ENCODE results near the gene FKBP15.

FKBP15 gene

GRCh38 chr9:113221003-113221799 lies at the start of gene FKBP15, which contains the start of gene SLC31A1:
Gene FKBP15, minus strand, starts transcription at chr9:113221277. Its CDS starts 34 bp downstream, at chr9:113221243.
Gene SLC31A1, plus strand, starts transcription at chr9:113221544. Its CDS starts 34,605 bp downstream, at chr9:113256149.
- Histone ChIP-seq H3K4me1 (ENCODE audit: control insufficient read depth, insufficient read depth, low read length) (peaks cover 40% of the 10 kb centered on the region), H3K27me3 (replicated peaks; ENCODE audit: control insufficient read depth, insufficient read depth, low read length) (no peaks in the 10 kb centered on the region), H3K9me3 (ENCODE audit: control insufficient read depth, low read length) (no peaks in the 10 kb centered on the region), H3K9ac (ENCODE audit: low read length) (peak within 1 kb of the TSS; percentile 98), H3K36me3 (ENCODE audit: control insufficient read depth, insufficient read depth, low read length, severe bottlenecking) (peaks cover 11% of the 10 kb centered on the region), H3K4me3 (ENCODE audit: low read length) (peak within 1 kb of the TSS; percentile 99)
- peak; percentile 99 for DNase-seq (ENCODE audit: low read depth)

GRCh38 chr9:113269871-113270270 lies 48.8 kb upstream of the FKBP15 start:
- peaks cover 14% of the 10 kb centered on the region for H3K4me1 ChIP-seq (ENCODE audit: control insufficient read depth, insufficient read depth, low read length)
- DNase-seq (ENCODE audit: low read depth): no peak
- H3K9me3 ChIP-seq (ENCODE audit: control insufficient read depth, low read length): no peaks in the 10 kb centered on the region
- no peak overlapping the region for H3K4me3 ChIP-seq (ENCODE audit: low read length)
- no peaks in the 10 kb centered on the region for H3K27me3 ChIP-seq (replicated peaks; ENCODE audit: control insufficient read depth, insufficient read depth, low read length)
- peaks cover 52% of the 10 kb centered on the region for H3K36me3 ChIP-seq (ENCODE audit: control insufficient read depth, insufficient read depth, low read length, severe bottlenecking)
- no peak overlapping the region for H3K9ac ChIP-seq (ENCODE audit: low read length)

GRCh38 chr9:113269355-113269754 lies 48.3 kb upstream of the FKBP15 start:
- no peak for DNase-seq (ENCODE audit: low read depth)
- Histone ChIP-seq H3K36me3 (ENCODE audit: control insufficient read depth, insufficient read depth, low read length, severe bottlenecking) (peaks cover 52% of the 10 kb centered on the region), H3K27me3 (replicated peaks; ENCODE audit: control insufficient read depth, insufficient read depth, low read length) (no peaks in the 10 kb centered on the region), H3K9ac (ENCODE audit: low read length) (no peak overlapping the region), H3K4me1 (ENCODE audit: control insufficient read depth, insufficient read depth, low read length) (peaks cover 11% of the 10 kb centered on the region), H3K9me3 (ENCODE audit: control insufficient read depth, low read length) (no peaks in the 10 kb centered on the region), H3K4me3 (ENCODE audit: low read length) (no peak overlapping the region)

- no peaks in the 10 kb centered on the region for H3K9me3 ChIP-seq (ENCODE audit: control insufficient read depth, low read length)
- H3K4me1 ChIP-seq (ENCODE audit: control insufficient read depth, insufficient read depth, low read length): peaks cover 3% of the 10 kb centered on the region
- H3K9ac ChIP-seq (ENCODE audit: low read length): no peak overlapping the region
- no peaks in the 10 kb centered on the region for H3K27me3 ChIP-seq (replicated peaks; ENCODE audit: control insufficient read depth, insufficient read depth, low read length)
- no peak overlapping the region for H3K4me3 ChIP-seq (ENCODE audit: low read length)
- H3K36me3 ChIP-seq (ENCODE audit: control insufficient read depth, insufficient read depth, low read length, severe bottlenecking): peaks cover 54% of the 10 kb centered on the region
- DNase-seq (ENCODE audit: low read depth): no peak
These were observed 47.0 kb upstream of the FKBP15 start for GRCh38 chr9:113267911-113268566.

GRCh38 chr9:113266174-113266573 lies 45.1 kb upstream of the FKBP15 start:
- Histone ChIP-seq H3K36me3 (ENCODE audit: control insufficient read depth, insufficient read depth, low read length, severe bottlenecking) (peaks cover 53% of the 10 kb centered on the region), H3K4me3 (ENCODE audit: low read length) (no peak overlapping the region), H3K27me3 (replicated peaks; ENCODE audit: control insufficient read depth, insufficient read depth, low read length) (no peaks in the 10 kb centered on the region), H3K9ac (ENCODE audit: low read length) (no peak overlapping the region), H3K9me3 (ENCODE audit: control insufficient read depth, low read length) (no peaks in the 10 kb centered on the region), H3K4me1 (ENCODE audit: control insufficient read depth, insufficient read depth, low read length) (peaks cover 3% of the 10 kb centered on the region)
- DNase-seq (ENCODE audit: low read depth): no peak

- Histone ChIP-seq H3K27me3 (replicated peaks; ENCODE audit: control insufficient read depth, insufficient read depth, low read length) (no peaks in the 10 kb centered on the region), H3K4me3 (ENCODE audit: low read length) (no peak overlapping the region), H3K9me3 (ENCODE audit: control insufficient read depth, low read length) (no peaks in the 10 kb centered on the region), H3K36me3 (ENCODE audit: control insufficient read depth, insufficient read depth, low read length, severe bottlenecking) (peaks cover 67% of the 10 kb centered on the region), H3K4me1 (ENCODE audit: control insufficient read depth, insufficient read depth, low read length) (no peaks in the 10 kb centered on the region), H3K9ac (ENCODE audit: low read length) (no peak overlapping the region)
- DNase-seq (ENCODE audit: low read depth): peak; percentile 15
These were observed 41.0 kb upstream of the FKBP15 start for GRCh38 chr9:113261917-113262671.

- H3K27me3 ChIP-seq (replicated peaks; ENCODE audit: control insufficient read depth, insufficient read depth, low read length): no peaks in the 10 kb centered on the region
- peaks cover 68% of the 10 kb centered on the region for H3K36me3 ChIP-seq (ENCODE audit: control insufficient read depth, insufficient read depth, low read length, severe bottlenecking)
- DNase-seq (ENCODE audit: low read depth): no peak
- H3K4me3 ChIP-seq (ENCODE audit: low read length): no peak overlapping the region
- H3K9ac ChIP-seq (ENCODE audit: low read length): no peak overlapping the region
- H3K9me3 ChIP-seq (ENCODE audit: control insufficient read depth, low read length): no peaks in the 10 kb centered on the region
- H3K4me1 ChIP-seq (ENCODE audit: control insufficient read depth, insufficient read depth, low read length): no peaks in the 10 kb centered on the region
These were observed 37.2 kb upstream of the FKBP15 start for GRCh38 chr9:113258282-113258681.

GRCh38 chr9:113257863-113258262 lies 36.8 kb upstream of the FKBP15 start:
- H3K36me3 ChIP-seq (ENCODE audit: control insufficient read depth, insufficient read depth, low read length, severe bottlenecking): peaks cover 65% of the 10 kb centered on the region
- H3K9ac ChIP-seq (ENCODE audit: low read length): no peak overlapping the region
- no peaks in the 10 kb centered on the region for H3K27me3 ChIP-seq (replicated peaks; ENCODE audit: control insufficient read depth, insufficient read depth, low read length)
- H3K4me3 ChIP-seq (ENCODE audit: low read length): no peak overlapping the region
- no peaks in the 10 kb centered on the region for H3K4me1 ChIP-seq (ENCODE audit: control insufficient read depth, insufficient read depth, low read length)
- DNase-seq (ENCODE audit: low read depth): no peak
- H3K9me3 ChIP-seq (ENCODE audit: control insufficient read depth, low read length): no peaks in the 10 kb centered on the region

- H3K4me1 ChIP-seq (ENCODE audit: control insufficient read depth, insufficient read depth, low read length): no peaks in the 10 kb centered on the region
- H3K9me3 ChIP-seq (ENCODE audit: control insufficient read depth, low read length): no peaks in the 10 kb centered on the region
- H3K9ac ChIP-seq (ENCODE audit: low read length): no peak overlapping the region
- peaks cover 44% of the 10 kb centered on the region for H3K36me3 ChIP-seq (ENCODE audit: control insufficient read depth, insufficient read depth, low read length, severe bottlenecking)
- no peak overlapping the region for H3K4me3 ChIP-seq (ENCODE audit: low read length)
- no peak for DNase-seq (ENCODE audit: low read depth)
- H3K27me3 ChIP-seq (replicated peaks; ENCODE audit: control insufficient read depth, insufficient read depth, low read length): no peaks in the 10 kb centered on the region
These were observed 34.4 kb upstream of the FKBP15 start for GRCh38 chr9:113255438-113255837.

- Histone ChIP-seq H3K4me3 (ENCODE audit: low read length) (no peak overlapping the region), H3K27me3 (replicated peaks; ENCODE audit: control insufficient read depth, insufficient read depth, low read length) (no peaks in the 10 kb centered on the region), H3K4me1 (ENCODE audit: control insufficient read depth, insufficient read depth, low read length) (no peaks in the 10 kb centered on the region), H3K9me3 (ENCODE audit: control insufficient read depth, low read length) (no peaks in the 10 kb centered on the region), H3K9ac (ENCODE audit: low read length) (no peak overlapping the region), H3K36me3 (ENCODE audit: control insufficient read depth, insufficient read depth, low read length, severe bottlenecking) (peaks cover 39% of the 10 kb centered on the region)
- no peak for DNase-seq (ENCODE audit: low read depth)
These were observed 33.9 kb upstream of the FKBP15 start for GRCh38 chr9:113254991-113255390.

GRCh38 chr9:113250807-113251206 lies 29.7 kb upstream of the FKBP15 start:
- H3K36me3 ChIP-seq (ENCODE audit: control insufficient read depth, insufficient read depth, low read length, severe bottlenecking): no peaks in the 10 kb centered on the region
- H3K27me3 ChIP-seq (replicated peaks; ENCODE audit: control insufficient read depth, insufficient read depth, low read length): no peaks in the 10 kb centered on the region
- H3K9me3 ChIP-seq (ENCODE audit: control insufficient read depth, low read length): no peaks in the 10 kb centered on the region

More at GRCh38 chr9:113250807-113251206, 29.7 kb upstream of the FKBP15 start:
- H3K4me3 ChIP-seq (ENCODE audit: low read length): no peak overlapping the region
- H3K9ac ChIP-seq (ENCODE audit: low read length): no peak overlapping the region
- H3K4me1 ChIP-seq (ENCODE audit: control insufficient read depth, insufficient read depth, low read length): no peaks in the 10 kb centered on the region
- no peak for DNase-seq (ENCODE audit: low read depth)

Data from adipocyte (in vitro differentiated cells).